ENCODE measurements around the gene TNFRSF13B.

Gene TNFRSF13B

GRCh38 chr17:16943541-16944333, 28.2 kb downstream of the TNFRSF13B start:
- no peak for TF ChIP-seq CTCF (IDR thresholded peaks at IDR 0.05; ENCODE audit: low read depth, low read length)
- TF ChIP-seq MYC (IDR thresholded peaks at IDR 0.05; ENCODE audit: low read depth, low read length), result no peak
- no peak for TF ChIP-seq POLR2A (IDR thresholded peaks at IDR 0.05; ENCODE audit: extremely low read depth, insufficient read length)
- TF ChIP-seq MAX (IDR thresholded peaks at IDR 0.05; ENCODE audit: low read depth, low read length), result no peak
- no peak overlapping the region for H3K4me3 ChIP-seq (ENCODE audit: low read depth, low read length)
- no peak for DNase-seq (ENCODE audit: low read depth)

GRCh38 chr17:16943032-16943352, 28.9 kb downstream of the TNFRSF13B start:
- no peak for TF ChIP-seq MYC (IDR thresholded peaks at IDR 0.05; ENCODE audit: low read depth, low read length)
- no peak for TF ChIP-seq CTCF (IDR thresholded peaks at IDR 0.05; ENCODE audit: low read depth, low read length)
- TF ChIP-seq POLR2A (IDR thresholded peaks at IDR 0.05; ENCODE audit: extremely low read depth, insufficient read length), result no peak
- no peak for TF ChIP-seq MAX (IDR thresholded peaks at IDR 0.05; ENCODE audit: low read depth, low read length)
- H3K4me3 ChIP-seq (ENCODE audit: low read depth, low read length), result no peak overlapping the region
- DNase-seq (ENCODE audit: low read depth), result no peak

- H3K4me3 ChIP-seq (ENCODE audit: low read depth, low read length), result no peak overlapping the region
- no peak for TF ChIP-seq CTCF (IDR thresholded peaks at IDR 0.05; ENCODE audit: low read depth, low read length)
- no peak for TF ChIP-seq MYC (IDR thresholded peaks at IDR 0.05; ENCODE audit: low read depth, low read length)
- TF ChIP-seq POLR2A (IDR thresholded peaks at IDR 0.05; ENCODE audit: extremely low read depth, insufficient read length), result no peak
- TF ChIP-seq MAX (IDR thresholded peaks at IDR 0.05; ENCODE audit: low read depth, low read length), result no peak
- DNase-seq (ENCODE audit: low read depth), result no peak
These were observed 29.5 kb downstream of the TNFRSF13B start for GRCh38 chr17:16942141-16943031.

GRCh38 chr17:16941072-16942036, 30.6 kb downstream of the TNFRSF13B start:
- no peak overlapping the region for H3K4me3 ChIP-seq (ENCODE audit: low read depth, low read length)
- no peak for TF ChIP-seq MYC (IDR thresholded peaks at IDR 0.05; ENCODE audit: low read depth, low read length)
- no peak for DNase-seq (ENCODE audit: low read depth)

GRCh38 chr17:16940116-16940881, 31.6 kb downstream of the TNFRSF13B start:
- H3K4me3 ChIP-seq (ENCODE audit: low read depth, low read length), result no peak overlapping the region
- TF ChIP-seq CTCF (IDR thresholded peaks at IDR 0.05; ENCODE audit: low read depth, low read length) (no peak), POLR2A (IDR thresholded peaks at IDR 0.05; ENCODE audit: extremely low read depth, insufficient read length) (no peak), MYC (IDR thresholded peaks at IDR 0.05; ENCODE audit: low read depth, low read length) (no peak), MAX (IDR thresholded peaks at IDR 0.05; ENCODE audit: low read depth, low read length) (no peak)
- DNase-seq (ENCODE audit: low read depth), result no peak
